Endodermal cell (in vitro differentiated cells): Measurements from ENCODE around the gene ABCB11. TPM values are rescaled to one million over a fixed set of nuclear protein-coding genes. Genes with fewer than 3 reads are reported as not detected.

Experiments used
- DNase-seq: peaks from one replicate; pipeline ENCODE4 v3.0.0-alpha.2; 2017
- H3K27ac ChIP-seq: 2 replicates; pipeline ENCODE4 v1.5.1; 2013; ENCODE audit warnings: mild to moderate bottlenecking, low read depth, low read length, moderate library complexity
- H3K27me3 ChIP-seq: 2 replicates; pipeline ENCODE4 v1.6.1; 2013; ENCODE audit warnings: mild to moderate bottlenecking, low read length, moderate library complexity; ENCODE audit not compliant: insufficient read depth, control insufficient read depth, poor library complexity, severe bottlenecking
- H3K36me3 ChIP-seq: 2 replicates; pipeline ENCODE4 v1.7.0; 2013; ENCODE audit warnings: mild to moderate bottlenecking, low read length, moderate library complexity; ENCODE audit not compliant: control insufficient read depth, insufficient read depth
- H3K4me1 ChIP-seq: one replicate; pipeline ENCODE4 v1.7.0; 2013; ENCODE audit warnings: low read length; ENCODE audit not compliant: control insufficient read depth, insufficient read depth
- H3K4me3 ChIP-seq: 2 replicates; pipeline ENCODE4 v1.5.1; 2013; ENCODE audit warnings: mild to moderate bottlenecking, low read length, moderate library complexity
- H3K9ac ChIP-seq: 2 replicates; pipeline ENCODE4 v1.6.1; 2013; ENCODE audit warnings: mild to moderate bottlenecking, low read length, moderate library complexity; ENCODE audit not compliant: poor library complexity, severe bottlenecking; ENCODE audit errors: extremely low read depth
- H3K9me3 ChIP-seq: 2 replicates; pipeline ENCODE4 v1.6.1; 2013; ENCODE audit warnings: mild to moderate bottlenecking, low read length, moderate library complexity; ENCODE audit not compliant: control insufficient read depth
- H3K27ac Mint-ChIP-seq: 2 replicates; pipeline ENCODE4 v1.8.0; 2020; ENCODE audit warnings: mixed read lengths
- H3K27me3 Mint-ChIP-seq: 2 replicates; pipeline ENCODE4 v1.8.0; 2021; ENCODE audit warnings: mild to moderate bottlenecking, mixed read lengths; ENCODE audit not compliant: insufficient read depth
- H3K36me3 Mint-ChIP-seq: 2 replicates; pipeline ENCODE4 v1.8.0; 2020; ENCODE audit warnings: low read depth, mixed read lengths
- H3K4me1 Mint-ChIP-seq: 2 replicates; pipeline ENCODE4 v1.8.0; 2020; ENCODE audit warnings: mixed read lengths
- H3K4me3 Mint-ChIP-seq: 2 replicates; pipeline ENCODE4 v1.8.0; 2020; ENCODE audit warnings: mild to moderate bottlenecking, moderate library complexity, mixed read lengths
- H3K9me3 Mint-ChIP-seq: 2 replicates; pipeline ENCODE4 v1.8.0; 2020; ENCODE audit warnings: mild to moderate bottlenecking, mixed read lengths
- WGBS, 2 experiments: methylation state at CpG; one replicate each; pipeline versions ENCODE4 v1.1.5 to v1.1.7; 2013; ENCODE audit warnings: missing lambda C conversion rate in 2 of 2, mixed read lengths in 1 of 2; ENCODE audit not compliant: insufficient coverage in 1 of 2, insufficient read length in 1 of 2; 5-methylcytosine and 5-hydroxymethylcytosine counted together
- total RNA-seq, 2 donors: library from RNA; stranded (reverse); fragmentation: NEBNext Ultra II Directional in 1 of 2; extraction: Animal tissue kit (Norgen Biotek cat#: 25700) in 1 of 2; gene quantifications; 2 replicates in 1 of 2; 3 replicates in 1 of 2; pipeline ENCODE4 v1.2.1, GENCODE V29; 2021
- TF ChIP-seq, protein P1 (sequence below): fragments of 200-600 bp; sonication (generic); conservative IDR thresholded peaks from 2 replicates; pipeline ENCODE4 v1.5.0; 2021; ENCODE audit warnings: antibody characterized with exemption, mild to moderate bottlenecking

ABCB11 gene
- total RNA-seq, 2 donors from 2014 or later, result 0.04 TPM

DNA sequence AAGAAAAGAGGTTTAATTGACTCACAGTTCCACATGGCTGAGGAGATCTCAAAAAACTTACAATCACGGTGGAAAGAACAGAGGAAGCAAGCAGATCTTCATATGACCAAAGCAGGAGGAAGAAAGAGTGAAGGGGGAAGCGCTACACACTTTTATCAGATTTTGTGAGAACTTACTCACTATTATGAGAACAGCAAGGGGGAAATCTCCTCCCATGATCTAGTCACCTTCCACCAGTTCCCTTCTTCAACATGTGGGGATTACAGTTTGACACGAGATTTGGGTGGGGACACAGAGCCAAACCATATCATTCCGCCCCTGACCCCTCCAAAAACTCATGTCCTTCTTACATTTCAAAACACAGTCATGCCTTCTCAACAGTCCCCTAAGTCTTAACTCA is 75.8 kb downstream of the ABCB11 start:
- Mint-ChIP-seq H3K36me3 (peaks cover 9% of the 10 kb centered on the region), H3K27me3 (no peaks in the 10 kb centered on the region), H3K27ac (no peak overlapping the region), H3K4me1 (peaks cover 2% of the 10 kb centered on the region), H3K4me3 (no peak overlapping the region), H3K9me3 (peaks cover 40% of the 10 kb centered on the region)
- no peak overlapping the region for H3K27ac ChIP-seq
- TF ChIP-seq, protein P1, sequence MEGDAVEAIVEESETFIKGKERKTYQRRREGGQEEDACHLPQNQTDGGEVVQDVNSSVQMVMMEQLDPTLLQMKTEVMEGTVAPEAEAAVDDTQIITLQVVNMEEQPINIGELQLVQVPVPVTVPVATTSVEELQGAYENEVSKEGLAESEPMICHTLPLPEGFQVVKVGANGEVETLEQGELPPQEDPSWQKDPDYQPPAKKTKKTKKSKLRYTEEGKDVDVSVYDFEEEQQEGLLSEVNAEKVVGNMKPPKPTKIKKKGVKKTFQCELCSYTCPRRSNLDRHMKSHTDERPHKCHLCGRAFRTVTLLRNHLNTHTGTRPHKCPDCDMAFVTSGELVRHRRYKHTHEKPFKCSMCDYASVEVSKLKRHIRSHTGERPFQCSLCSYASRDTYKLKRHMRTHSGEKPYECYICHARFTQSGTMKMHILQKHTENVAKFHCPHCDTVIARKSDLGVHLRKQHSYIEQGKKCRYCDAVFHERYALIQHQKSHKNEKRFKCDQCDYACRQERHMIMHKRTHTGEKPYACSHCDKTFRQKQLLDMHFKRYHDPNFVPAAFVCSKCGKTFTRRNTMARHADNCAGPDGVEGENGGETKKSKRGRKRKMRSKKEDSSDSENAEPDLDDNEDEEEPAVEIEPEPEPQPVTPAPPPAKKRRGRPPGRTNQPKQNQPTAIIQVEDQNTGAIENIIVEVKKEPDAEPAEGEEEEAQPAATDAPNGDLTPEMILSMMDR, result no peak
- H3K4me3 ChIP-seq, result peak overlapping the region; percentile 42
- no peak overlapping the region for H3K9ac ChIP-seq
- no peaks in the 10 kb centered on the region for H3K36me3 ChIP-seq
- no peak for DNase-seq
- H3K27me3 ChIP-seq, result no peaks in the 10 kb centered on the region
- peaks cover 53% of the 10 kb centered on the region for H3K9me3 ChIP-seq
- no peaks in the 10 kb centered on the region for H3K4me1 ChIP-seq
- 93 to 94% methylated on average over 3 to 4 of the region's 4 CpGs for WGBS, 2 experiments

DNA sequence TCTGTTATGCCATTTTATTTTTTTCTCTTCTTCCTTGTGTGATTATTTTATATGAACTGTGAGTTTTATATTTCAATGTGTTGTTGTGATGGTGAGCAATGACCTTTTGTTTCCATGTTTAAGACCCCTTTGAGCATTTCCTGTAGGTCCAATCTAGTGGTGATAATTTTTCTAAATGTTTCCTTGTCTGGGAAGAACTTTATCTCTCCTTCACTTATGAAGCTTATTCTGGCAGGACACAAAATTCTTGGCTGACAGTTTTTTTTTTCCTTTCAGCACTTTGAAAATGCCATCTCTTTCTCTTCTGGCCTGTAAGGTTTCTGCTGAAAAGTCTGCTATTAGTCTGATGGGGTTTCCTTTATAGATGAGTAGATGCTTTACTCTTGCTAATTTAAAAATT is 76.9 kb downstream of the ABCB11 start:
- Histone ChIP-seq H3K4me3 (peak overlapping the region; percentile 42), H3K9me3 (peaks cover 59% of the 10 kb centered on the region), H3K27ac (no peak overlapping the region), H3K4me1 (no peaks in the 10 kb centered on the region), H3K36me3 (no peaks in the 10 kb centered on the region), H3K9ac (no peak overlapping the region), H3K27me3 (no peaks in the 10 kb centered on the region)
- Mint-ChIP-seq H3K27ac (no peak overlapping the region), H3K36me3 (peaks cover 9% of the 10 kb centered on the region), H3K4me1 (peaks cover 2% of the 10 kb centered on the region), H3K27me3 (no peaks in the 10 kb centered on the region), H3K9me3 (peaks cover 46% of the 10 kb centered on the region), H3K4me3 (no peak overlapping the region)
- no peak for DNase-seq
- TF ChIP-seq, protein P1, result no peak

DNA sequence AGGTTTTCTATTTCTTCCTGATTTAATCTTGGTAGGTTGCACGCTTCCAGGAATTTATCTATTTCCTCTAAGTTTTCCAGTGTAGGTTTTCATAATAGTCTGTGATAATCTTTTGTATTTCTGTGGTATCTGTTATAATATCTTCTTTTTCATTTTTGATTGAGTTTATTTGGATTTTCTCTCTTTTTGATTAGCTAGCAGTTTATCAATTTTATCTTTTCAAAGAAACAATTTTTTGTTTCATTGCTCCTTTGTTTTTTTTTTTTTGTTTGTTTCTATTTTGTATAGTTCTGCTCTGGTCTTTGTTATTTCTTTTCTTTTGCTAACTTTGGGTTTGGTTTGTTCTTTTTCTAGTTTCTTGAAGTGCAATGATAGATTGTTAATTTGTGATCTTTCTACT is 78.7 kb downstream of the ABCB11 start:
- Mint-ChIP-seq H3K9me3 (peaks cover 48% of the 10 kb centered on the region), H3K27me3 (no peaks in the 10 kb centered on the region), H3K36me3 (peaks cover 9% of the 10 kb centered on the region), H3K27ac (no peak overlapping the region), H3K4me3 (no peak overlapping the region), H3K4me1 (peaks cover 2% of the 10 kb centered on the region)
- no peak for DNase-seq
- no peaks in the 10 kb centered on the region for H3K4me1 ChIP-seq
- 92% methylated on average over 1 of the region's 1 CpG; no CpG with 5 or more reads in 1 of the 2 experiments for WGBS, 2 experiments
- H3K9me3 ChIP-seq, result peaks cover 60% of the 10 kb centered on the region
- H3K27ac ChIP-seq, result no peak overlapping the region
- H3K36me3 ChIP-seq, result no peaks in the 10 kb centered on the region
- H3K4me3 ChIP-seq, result peak overlapping the region; percentile 4
- TF ChIP-seq, protein P1, result no peak
- no peak overlapping the region for H3K9ac ChIP-seq
- H3K27me3 ChIP-seq, result no peaks in the 10 kb centered on the region
